Body of pancreas (tissue), 4 donors: ENCODE measurements around the gene GOLGA7B. TPM values are rescaled to one million over a fixed set of nuclear protein-coding genes. Genes with fewer than 3 reads are reported as not detected.

Experiments used
- ATAC-seq: fragments of 150-250 bp; one replicate; pipeline ENCODE4 v1.9.1; 2016
- DNase-seq, 4 donors: peaks; one replicate each; pipeline ENCODE4 v3.0.0-alpha.2; 2019
- H3K27ac ChIP-seq, 4 donors: fragments of 200-600 bp; sonication (generic); 1 replicate in 3 of 4; 2 replicates in 1 of 4; pipeline versions ENCODE4 v1.5.1 to v1.6.1; 2016 to 2019; ENCODE audit warnings: mild to moderate bottlenecking in 1 of 4, mixed read lengths in 1 of 4, moderate library complexity in 1 of 4
- H3K27me3 ChIP-seq, 2 donors: fragments of 200-600 bp; sonication (generic); one replicate each; pipeline ENCODE4 v1.6.0; 2016; ENCODE audit warnings: mild to moderate bottlenecking in 1 of 2
- H3K36me3 ChIP-seq, 2 donors: fragments of 200-600 bp; sonication (generic); replicated peaks in 1 of 2; 2 replicates each; pipeline ENCODE4 v1.5.1; 2016; ENCODE audit warnings: low read depth in 2 of 2; ENCODE audit not compliant: insufficient read depth in 1 of 2
- H3K4me1 ChIP-seq: fragments of 200-600 bp; sonication (generic); one replicate; pipeline ENCODE4 v1.6.0; 2016
- H3K4me3 ChIP-seq, 2 donors: fragments of 200-600 bp; sonication (generic); 1 replicate in 1 of 2; 2 replicates in 1 of 2; pipeline ENCODE4 v1.5.1; 2016 to 2019
- H3K9me3 ChIP-seq, 3 donors: fragments of 200-600 bp; sonication (generic); 1 replicate in 2 of 3; 2 replicates in 1 of 3; pipeline ENCODE4 v1.5.1; 2016
- POLR2A ChIP-seq, 3 donors: fragments of 450-650 bp; IDR thresholded peaks; one replicate each; pipeline ENCODE4 v1.6.1; 2016; ENCODE audit warnings: antibody characterized with exemption in 3 of 3, mild to moderate bottlenecking in 2 of 3
- WGBS, 2 donors: methylation state at CpG; one replicate each; pipeline ENCODE4 v1.1.5; 2017; 5-methylcytosine and 5-hydroxymethylcytosine counted together
- intact Hi-C: fragments of 100-400 bp; cut with DNase I; formaldehyde crosslinking; loops from one replicate; pipeline ENCODE4 v1.15.1; 2023
- total RNA-seq, 2 donors: library from RNA; depleted of rRNA; stranded (reverse); fragments of >200 nt; gene quantifications; one replicate each; pipeline ENCODE4 v1.1.0, GENCODE V29; 2016
- TF ChIP-seq, protein P1 (sequence below), 7 experiments: fragments of 450-650 bp in 4 of 7; fragments of 200-600 bp in 3 of 7; sonication (generic) in 3 of 7; IDR thresholded peaks; one replicate each; pipeline ENCODE4 v1.5.1; 2016 to 2019; ENCODE audit warnings: antibody characterized with exemption in 7 of 7

Gene GOLGA7B
- total RNA-seq, 2 donors from 2014 or later = 9.1 to 12.5 TPM

DNA sequence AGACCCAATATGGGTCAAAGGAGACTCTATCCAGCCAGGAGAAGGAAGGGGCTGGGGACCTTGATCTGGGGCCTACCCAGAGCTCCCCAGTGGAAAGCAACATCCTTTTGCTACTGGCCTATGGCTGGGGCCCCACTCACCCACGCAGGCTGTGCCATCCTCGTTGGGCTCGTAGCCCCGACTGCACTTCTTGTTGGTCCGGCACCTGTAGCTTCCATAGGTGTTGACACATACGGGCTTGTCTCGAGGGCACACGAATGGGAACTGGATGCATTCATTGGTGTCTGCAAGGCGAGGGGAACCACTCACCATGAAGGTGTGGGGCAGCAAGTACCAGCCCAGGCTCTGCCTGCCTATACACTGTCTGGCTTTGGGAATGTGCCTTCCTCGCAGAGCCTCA, 30.5 kb downstream of the GOLGA7B start:
- no peak overlapping the region for H3K27ac ChIP-seq
- intact Hi-C loops = no loop called here
- no peak for ATAC-seq
- TF ChIP-seq, protein P1, sequence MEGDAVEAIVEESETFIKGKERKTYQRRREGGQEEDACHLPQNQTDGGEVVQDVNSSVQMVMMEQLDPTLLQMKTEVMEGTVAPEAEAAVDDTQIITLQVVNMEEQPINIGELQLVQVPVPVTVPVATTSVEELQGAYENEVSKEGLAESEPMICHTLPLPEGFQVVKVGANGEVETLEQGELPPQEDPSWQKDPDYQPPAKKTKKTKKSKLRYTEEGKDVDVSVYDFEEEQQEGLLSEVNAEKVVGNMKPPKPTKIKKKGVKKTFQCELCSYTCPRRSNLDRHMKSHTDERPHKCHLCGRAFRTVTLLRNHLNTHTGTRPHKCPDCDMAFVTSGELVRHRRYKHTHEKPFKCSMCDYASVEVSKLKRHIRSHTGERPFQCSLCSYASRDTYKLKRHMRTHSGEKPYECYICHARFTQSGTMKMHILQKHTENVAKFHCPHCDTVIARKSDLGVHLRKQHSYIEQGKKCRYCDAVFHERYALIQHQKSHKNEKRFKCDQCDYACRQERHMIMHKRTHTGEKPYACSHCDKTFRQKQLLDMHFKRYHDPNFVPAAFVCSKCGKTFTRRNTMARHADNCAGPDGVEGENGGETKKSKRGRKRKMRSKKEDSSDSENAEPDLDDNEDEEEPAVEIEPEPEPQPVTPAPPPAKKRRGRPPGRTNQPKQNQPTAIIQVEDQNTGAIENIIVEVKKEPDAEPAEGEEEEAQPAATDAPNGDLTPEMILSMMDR (IDR thresholded peaks at IDR 0.05) = no peak
- no peak for TF ChIP-seq POLR2A (IDR thresholded peaks at IDR 0.05)
- 60 to 93% methylated on average over 2 to 10 of the region's 10 CpGs for WGBS, 2 donors
- no peaks in the 10 kb centered on the region for H3K36me3 ChIP-seq
- H3K4me1 ChIP-seq = peaks cover 4% of the 10 kb centered on the region
- DNase-seq = no peak
- H3K4me3 ChIP-seq = no peak overlapping the region
- no peaks in the 10 kb centered on the region for H3K9me3 ChIP-seq
- no peaks in the 10 kb centered on the region for H3K27me3 ChIP-seq

- peak; percentile 31 to 90 (median 60) for DNase-seq
- H3K27me3 ChIP-seq = no peaks in the 10 kb centered on the region
- H3K4me1 ChIP-seq = peaks cover 4% of the 10 kb centered on the region
- 55 to 66% methylated on average over 8 to 10 of the region's 11 CpGs for WGBS, 2 donors
- no peaks in the 10 kb centered on the region for H3K9me3 ChIP-seq
- peak overlapping the region in 3 of 4 donors; percentile 25 to 51 (median 39) for H3K27ac ChIP-seq
- intact Hi-C loops = no loop called here
- H3K4me3 ChIP-seq = no peak overlapping the region
- no peaks in the 10 kb centered on the region for H3K36me3 ChIP-seq
- peak; percentile 85 for ATAC-seq
- TF ChIP-seq POLR2A (IDR thresholded peaks at IDR 0.05) = no peak
- TF ChIP-seq, protein P1 (IDR thresholded peaks at IDR 0.05) = no peak
Measured at GRCh38 chr10:97882142-97883091, 32.8 kb downstream of the GOLGA7B start.

GRCh38 chr10:97883092-97883485, 33.4 kb downstream of the GOLGA7B start:
- Histone ChIP-seq H3K9me3 (no peaks in the 10 kb centered on the region), H3K27ac (peak overlapping the region in 1 of 4 donors; percentile 49), H3K27me3 (no peaks in the 10 kb centered on the region), H3K36me3 (no peaks in the 10 kb centered on the region), H3K4me1 (peaks cover 4% of the 10 kb centered on the region), H3K4me3 (no peak overlapping the region)
- 47 to 62% methylated on average over 3 of the region's 3 CpGs for WGBS, 2 donors
- TF ChIP-seq, protein P1 (IDR thresholded peaks at IDR 0.05) = no peak
- no peak for TF ChIP-seq POLR2A (IDR thresholded peaks at IDR 0.05)
- ATAC-seq (no peak), DNase-seq (no peak)
- intact Hi-C loops = no loop called here

DNA sequence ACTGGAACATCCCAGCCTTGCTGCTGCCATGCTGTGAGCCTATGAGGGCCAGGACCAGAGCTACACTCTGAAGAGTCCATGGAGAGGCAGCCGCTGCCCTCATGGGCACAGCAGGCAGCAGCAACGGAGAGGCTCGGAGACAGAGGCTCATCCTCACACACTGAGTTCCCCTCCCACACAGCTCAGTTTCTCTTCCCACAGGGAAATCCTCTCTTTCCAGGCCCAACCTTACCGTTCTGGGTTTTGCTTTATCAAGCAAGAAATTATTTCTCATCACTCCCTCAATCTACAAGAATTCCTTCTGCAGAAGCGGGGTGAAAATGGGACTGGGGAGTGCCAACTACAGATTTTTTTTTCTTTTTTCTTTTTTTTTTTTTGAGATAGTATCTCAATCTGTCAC, 36.6 kb downstream of the GOLGA7B start:
- DNase-seq = no peak
- Histone ChIP-seq H3K4me3 (no peak overlapping the region), H3K4me1 (peaks cover 7% of the 10 kb centered on the region), H3K9me3 (no peaks in the 10 kb centered on the region), H3K36me3 (no peaks in the 10 kb centered on the region), H3K27me3 (no peaks in the 10 kb centered on the region), H3K27ac (no peak overlapping the region)
- TF ChIP-seq POLR2A (IDR thresholded peaks at IDR 0.05) = no peak
- TF ChIP-seq, protein P1 (IDR thresholded peaks at IDR 0.05) = no peak
- intact Hi-C loops = no loop called here
- ATAC-seq = no peak
- WGBS, 2 donors = 89 to 91% methylated on average over 5 of the region's 5 CpGs
